GM12892 (cell line): ENCODE measurements around the gene EMILIN2.

Experiments
- DNase-seq: peaks from one replicate; pipeline ENCODE4 v3.0.0; 2011; ENCODE audit not compliant: insufficient read length
- FAIRE-seq: peaks from 2 replicates; lab custom pipeline; 2011; peaks lifted over from hg19 to GRCh38; lab: Jason Lieb, UNC
- POLR2A ChIP-seq: IDR thresholded peaks from 2 replicates; pipeline ENCODE4 v1.6.1; 2011; ENCODE audit warnings: low read depth, low read length, control low read depth
- POLR2AphosphoS5 ChIP-seq: IDR thresholded peaks from 2 replicates; pipeline ENCODE4 v1.6.1; 2011; ENCODE audit warnings: low read depth, low read length, control low read depth
- TAF1 ChIP-seq: IDR thresholded peaks from 2 replicates; pipeline ENCODE4 v1.6.1; 2011; ENCODE audit warnings: low read depth, mild to moderate bottlenecking, control low read depth, low read length, borderline replicate concordance

Gene EMILIN2

GRCh38 chr18:2954869-2955645 is 108.3 kb downstream of the EMILIN2 start:
- no peak for FAIRE-seq
- DNase-seq, result no peak
- no peak for TF ChIP-seq POLR2A
- TF ChIP-seq POLR2AphosphoS5, result no peak
- TF ChIP-seq TAF1, result no peak

GRCh38 chr18:2956056-2956455 is 109.2 kb downstream of the EMILIN2 start:
- no peak for DNase-seq
- no peak for FAIRE-seq
- TF ChIP-seq POLR2A (no peak), POLR2AphosphoS5 (no peak), TAF1 (no peak)

- FAIRE-seq (peak; percentile 98), DNase-seq (no peak)
- TF ChIP-seq POLR2A, result no peak
- no peak for TF ChIP-seq TAF1
- no peak for TF ChIP-seq POLR2AphosphoS5
Measured at GRCh38 chr18:2958819-2959298, 112.1 kb downstream of the EMILIN2 start.

- FAIRE-seq (peak; percentile 36), DNase-seq (no peak)
- TF ChIP-seq TAF1, result no peak
- TF ChIP-seq POLR2A, result no peak
Measured at GRCh38 chr18:2959341-2959740, 112.5 kb downstream of the EMILIN2 start.

GRCh38 chr18:2960983-2961696 is 114.3 kb downstream of the EMILIN2 start:
- FAIRE-seq (peak; percentile 93), DNase-seq (no peak)
- no peak for TF ChIP-seq POLR2A
- TF ChIP-seq POLR2AphosphoS5, result no peak
- TF ChIP-seq TAF1, result no peak

GRCh38 chr18:2961821-2962220 is 115.0 kb downstream of the EMILIN2 start:
- no peak for TF ChIP-seq POLR2AphosphoS5
- FAIRE-seq, result peak; percentile 64
- no peak for DNase-seq

- peak; percentile 86 for FAIRE-seq
Measured at GRCh38 chr18:2963048-2963447, 116.2 kb downstream of the EMILIN2 start.

GRCh38 chr18:2964361-2965010 is 117.7 kb downstream of the EMILIN2 start:
- TF ChIP-seq POLR2A (no peak), POLR2AphosphoS5 (no peak), TAF1 (no peak)
- DNase-seq (no peak), FAIRE-seq (peak; percentile 9)

More at GRCh38 chr18:2963048-2963447, 116.2 kb downstream of the EMILIN2 start:
- TF ChIP-seq POLR2AphosphoS5 (no peak), TAF1 (no peak), POLR2A (no peak)
- no peak for DNase-seq
